OCI-LY3 (cell line): ENCODE results near the gene LRRC4B.

Experiments
- CTCF ChIP-seq: fragments of 200-600, 300-600 bp; sonication (generic); IDR thresholded peaks from 2 replicates; pipeline ENCODE4 v1.5.1; 2014; ENCODE audit warnings: antibody characterized with exemption, low read length, low read depth
- EZH2phosphoT487 ChIP-seq: fragments of 200-600 bp; shearing (Covaris generic); IDR thresholded peaks from 2 replicates; pipeline ENCODE4 v1.6.1; 2018; ENCODE audit warnings: antibody characterized with exemption, mixed run types, low read depth

- TF ChIP-seq CTCF (0 out of 2 replicates have a peak, but pooled peaks have one; percentile 6), EZH2phosphoT487 (no peak)
Observed at GRCh38 chr19:50547385-50548190, 20.6 kb downstream of the LRRC4B start.
